GM21825 (cell line): ENCODE data around the gene ZNF892.
"Not testable (repeated sequence)": the region's sequence is repeated elsewhere in the genome, so short reads cannot be mapped to it uniquely, and the experiment has no call there.

ENCODE experiments used
- ATAC-seq: cut with Tn5 transposase; IDR thresholded peaks from one replicate; pipeline ENCODE4 v1.9.1; 2021; ENCODE audit warnings: mild to moderate bottlenecking, moderate library complexity; ENCODE audit not compliant: unreplicated experiment

The ZNF892 gene

DNA sequence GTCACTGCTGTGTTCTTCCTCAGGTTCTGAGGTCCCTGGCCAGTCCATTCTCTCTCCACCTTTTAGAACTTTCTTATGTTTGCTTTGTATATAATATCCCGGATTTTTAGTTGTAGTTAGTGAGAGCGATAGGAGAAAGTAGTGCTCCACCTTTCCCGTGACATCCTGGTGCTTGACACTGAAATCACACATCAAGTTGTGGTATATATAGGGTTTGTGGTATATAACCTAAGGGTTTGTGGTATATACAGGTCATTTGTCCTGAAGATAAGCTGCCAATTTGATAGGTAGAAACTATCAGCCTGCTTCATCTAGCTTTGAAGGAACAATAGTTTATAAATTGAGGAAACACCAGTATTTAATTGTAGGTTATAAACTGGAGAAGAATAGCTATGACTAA lies 13.1 kb downstream of the ZNF892 start:
- no peak for ATAC-seq

- ATAC-seq: no peak
Measured at GRCh38 chr2:95225658-95226057, 18.3 kb downstream of the ZNF892 start.

- ATAC-seq: no peak
Measured at GRCh38 chr2:95231723-95232122, 24.4 kb downstream of the ZNF892 start.

- ATAC-seq: no peak
Measured at GRCh38 chr2:95232232-95232631, 24.9 kb downstream of the ZNF892 start.

DNA sequence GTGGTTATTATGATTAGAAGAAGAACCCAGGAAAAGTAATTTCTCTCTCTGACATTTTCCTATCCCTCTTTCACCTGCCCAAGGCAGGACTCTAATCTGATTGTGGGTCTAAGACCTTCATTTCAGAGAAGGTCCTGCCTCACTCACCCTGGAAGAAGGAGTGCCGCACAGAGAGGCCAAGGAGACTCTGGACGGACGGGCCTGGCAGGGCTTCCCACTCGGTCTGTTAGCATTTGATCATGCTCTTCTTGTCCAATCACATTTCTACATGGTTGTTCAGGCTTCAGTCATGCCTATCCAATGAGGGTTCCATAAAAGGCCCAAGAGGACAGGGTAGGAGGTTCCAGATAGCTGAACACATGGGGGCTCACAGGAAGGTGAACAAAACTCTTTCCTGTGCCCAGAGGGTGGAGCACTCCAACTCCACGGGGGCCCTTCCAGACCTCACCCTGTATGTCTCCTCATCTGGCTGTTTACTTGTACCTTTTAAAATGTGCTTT lies 27.0 kb downstream of the ZNF892 start:
- no peak for ATAC-seq

DNA sequence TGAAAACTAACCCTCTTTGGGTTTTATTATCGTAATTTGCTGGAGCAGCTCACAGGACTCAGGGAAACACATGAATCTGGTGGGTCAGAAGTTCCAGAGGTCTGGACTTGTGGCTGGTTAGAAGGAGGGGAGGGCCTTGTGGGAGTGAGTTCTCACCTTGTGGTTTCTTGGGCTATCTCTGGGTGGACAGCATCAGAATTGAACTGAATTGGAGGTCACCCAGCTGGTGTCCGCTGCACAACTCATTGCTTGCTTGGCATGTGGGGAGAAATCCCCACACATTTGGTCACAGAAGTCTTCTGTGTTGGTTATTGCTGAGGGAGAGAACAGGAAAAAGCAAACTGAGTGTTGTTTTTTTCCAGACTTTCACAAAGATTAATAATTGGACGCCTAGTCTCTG lies 27.5 kb downstream of the ZNF892 start:
- no peak for ATAC-seq

DNA sequence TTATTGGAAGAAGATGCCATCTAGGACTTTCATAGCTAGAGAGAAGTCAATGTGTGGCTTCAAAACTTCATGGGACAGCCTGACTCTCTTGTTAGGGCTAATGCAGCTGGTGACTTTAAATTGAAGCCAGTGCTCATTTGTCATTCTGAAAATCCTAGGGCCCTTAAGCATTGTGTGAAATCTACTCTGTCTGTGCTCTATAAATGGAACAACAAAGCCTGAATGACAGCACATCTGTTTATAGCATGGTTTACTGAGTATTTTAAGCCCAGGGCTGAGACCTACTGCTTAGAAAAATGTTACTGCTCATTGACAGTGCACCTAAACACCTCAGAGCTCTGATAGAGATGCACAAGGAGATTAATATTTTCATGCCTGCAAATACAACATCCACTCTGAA lies 30.8 kb downstream of the ZNF892 start:
- no peak for ATAC-seq

DNA sequence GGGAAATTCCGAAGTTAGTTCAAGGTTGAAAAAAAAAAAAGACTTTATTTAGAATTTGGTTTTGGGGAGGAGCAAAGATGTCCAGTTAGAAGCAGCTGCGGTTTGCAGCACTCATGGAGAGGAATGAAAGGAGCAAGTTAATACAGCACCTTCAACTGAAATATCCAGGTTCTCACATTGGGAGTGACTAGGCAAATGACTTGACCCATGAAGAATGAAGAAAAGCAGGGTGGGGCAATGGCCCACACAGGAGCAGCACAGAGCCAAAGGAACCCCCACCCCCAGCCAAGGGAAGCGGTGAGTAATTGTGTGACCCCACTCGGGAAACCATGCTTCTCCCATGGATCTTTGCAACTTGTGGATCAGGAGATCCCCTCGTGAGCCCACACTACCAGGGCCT lies 32.8 kb downstream of the ZNF892 start:
- ATAC-seq: no peak

DNA sequence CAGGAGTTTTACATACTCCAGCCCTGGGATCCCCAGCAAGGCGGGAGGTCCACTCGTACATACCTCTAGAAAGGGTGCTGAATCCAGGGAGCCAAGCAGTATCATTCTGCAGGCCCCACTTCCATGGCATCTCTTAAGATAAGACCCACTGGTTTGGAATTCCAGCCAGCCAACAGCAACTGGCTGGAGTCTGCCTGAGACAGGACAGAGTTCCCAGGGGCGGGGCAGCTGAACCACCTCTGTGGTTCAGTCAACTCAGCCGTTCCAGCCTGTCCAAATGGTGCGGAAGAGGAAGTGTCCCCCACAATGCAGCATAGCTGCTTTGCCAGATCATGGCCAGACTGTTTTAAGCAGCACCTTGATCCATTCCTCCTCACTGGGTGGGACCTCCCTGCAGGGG lies 33.2 kb downstream of the ZNF892 start:
- ATAC-seq: no peak

- ATAC-seq: not testable (repeated sequence)
Measured at GRCh38 chr2:95242084-95242483, 34.8 kb downstream of the ZNF892 start.
